ENCODE results near the gene HMGCLL1.

The HMGCLL1 gene

DNA sequence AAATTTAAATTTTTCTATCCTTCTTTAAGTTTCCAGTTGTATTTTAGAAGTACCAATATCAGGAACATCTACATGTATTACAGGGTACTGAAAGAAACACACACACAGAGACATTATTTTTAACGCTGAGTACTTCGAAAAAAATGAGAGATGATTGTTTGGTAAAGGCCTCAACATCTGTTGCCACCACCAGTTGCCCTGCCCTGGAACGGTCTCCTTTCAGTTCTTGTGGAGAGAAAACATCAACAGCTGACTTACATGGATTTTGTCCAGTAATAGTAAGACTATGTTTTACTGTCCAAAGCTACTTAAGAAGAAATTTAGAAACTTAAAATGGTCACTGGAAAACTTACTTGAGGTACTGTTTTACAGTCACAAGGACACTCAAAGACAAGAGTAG is 16.7 kb downstream of the HMGCLL1 start:
- no peak for DNase-seq (ENCODE audit: extremely low read depth, low read depth)
- TF ChIP-seq, protein P1, sequence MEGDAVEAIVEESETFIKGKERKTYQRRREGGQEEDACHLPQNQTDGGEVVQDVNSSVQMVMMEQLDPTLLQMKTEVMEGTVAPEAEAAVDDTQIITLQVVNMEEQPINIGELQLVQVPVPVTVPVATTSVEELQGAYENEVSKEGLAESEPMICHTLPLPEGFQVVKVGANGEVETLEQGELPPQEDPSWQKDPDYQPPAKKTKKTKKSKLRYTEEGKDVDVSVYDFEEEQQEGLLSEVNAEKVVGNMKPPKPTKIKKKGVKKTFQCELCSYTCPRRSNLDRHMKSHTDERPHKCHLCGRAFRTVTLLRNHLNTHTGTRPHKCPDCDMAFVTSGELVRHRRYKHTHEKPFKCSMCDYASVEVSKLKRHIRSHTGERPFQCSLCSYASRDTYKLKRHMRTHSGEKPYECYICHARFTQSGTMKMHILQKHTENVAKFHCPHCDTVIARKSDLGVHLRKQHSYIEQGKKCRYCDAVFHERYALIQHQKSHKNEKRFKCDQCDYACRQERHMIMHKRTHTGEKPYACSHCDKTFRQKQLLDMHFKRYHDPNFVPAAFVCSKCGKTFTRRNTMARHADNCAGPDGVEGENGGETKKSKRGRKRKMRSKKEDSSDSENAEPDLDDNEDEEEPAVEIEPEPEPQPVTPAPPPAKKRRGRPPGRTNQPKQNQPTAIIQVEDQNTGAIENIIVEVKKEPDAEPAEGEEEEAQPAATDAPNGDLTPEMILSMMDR (IDR thresholded peaks at IDR 0.05; ENCODE audit: low read depth, low read length) = no peak

DNA sequence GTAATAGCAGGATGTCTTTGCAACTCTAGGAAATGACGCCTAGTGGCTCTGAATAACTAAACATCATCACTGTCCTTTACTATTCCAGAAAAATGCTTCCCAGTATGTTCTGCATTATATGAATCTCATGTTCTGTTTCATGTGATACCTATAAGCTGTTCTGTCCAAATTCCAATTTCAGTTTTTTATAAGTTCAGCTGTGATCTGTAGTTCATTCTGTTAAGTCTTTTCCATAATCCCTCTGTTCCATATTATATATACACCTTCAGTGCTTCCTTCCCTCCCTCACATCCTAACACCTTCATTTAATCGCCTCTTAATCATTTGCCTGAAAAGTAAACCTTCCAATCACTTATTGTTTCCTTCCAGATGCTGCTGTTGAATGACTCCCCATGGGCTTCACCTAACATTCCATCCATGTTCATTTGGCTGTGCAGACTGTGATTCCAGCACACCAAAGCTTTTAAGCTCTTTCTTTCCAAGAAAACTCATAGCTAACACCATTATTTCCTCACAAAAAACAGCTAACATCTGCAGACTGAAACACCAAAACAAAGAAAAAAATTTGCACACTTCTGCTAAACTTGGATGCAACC is 18.6 kb downstream of the HMGCLL1 start:
- TF ChIP-seq, protein P1 (IDR thresholded peaks at IDR 0.05; ENCODE audit: low read depth, low read length) = no peak
- DNase-seq (ENCODE audit: extremely low read depth, low read depth) = no peak

DNA sequence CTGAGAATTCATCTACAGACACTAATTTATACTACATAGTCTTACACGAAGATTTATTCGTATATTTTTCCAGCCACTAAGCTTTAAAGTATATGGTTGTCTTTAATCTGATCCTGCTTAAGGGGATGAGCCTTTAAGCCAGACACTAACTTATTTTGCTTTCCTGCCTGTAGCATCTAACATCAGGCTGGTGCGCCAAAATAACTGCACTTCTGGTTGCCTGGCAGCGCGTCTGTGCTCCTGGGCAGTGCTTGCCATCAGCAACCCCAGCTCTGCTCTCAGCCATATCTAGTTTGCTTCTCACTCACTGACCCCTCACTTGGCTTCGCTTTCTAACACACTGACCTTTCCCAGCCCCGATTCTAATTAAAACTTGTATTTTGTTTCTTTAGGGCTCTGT is 21.8 kb downstream of the HMGCLL1 start:
- no peak for DNase-seq (ENCODE audit: extremely low read depth, low read depth)

DNA sequence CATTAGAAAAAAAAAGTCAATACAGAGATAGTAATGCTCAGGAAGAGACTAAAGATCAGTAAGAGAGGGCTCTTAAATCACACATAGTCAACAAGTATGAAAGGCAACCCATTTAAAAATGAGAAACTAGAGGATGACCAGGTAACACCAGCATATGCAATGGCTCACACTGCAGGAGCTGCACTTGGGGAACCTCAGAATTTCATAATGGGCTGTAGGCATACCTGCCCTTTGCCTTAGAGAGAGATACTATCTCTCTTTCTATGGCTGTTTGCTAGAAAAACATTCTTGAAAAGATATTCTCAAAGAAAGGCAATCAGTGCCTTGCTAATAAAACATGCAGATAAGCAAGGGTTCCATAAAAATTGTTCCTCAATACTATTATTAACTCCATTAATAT is 33.2 kb downstream of the HMGCLL1 start:
- TF ChIP-seq, protein P1 (IDR thresholded peaks at IDR 0.05; ENCODE audit: low read depth, low read length) = no peak
- DNase-seq (ENCODE audit: extremely low read depth, low read depth) = no peak

More for the DNA sequence above, 21.8 kb downstream of the HMGCLL1 start:
- TF ChIP-seq, protein P1 (IDR thresholded peaks at IDR 0.05; ENCODE audit: low read depth, low read length) = no peak

DNA sequence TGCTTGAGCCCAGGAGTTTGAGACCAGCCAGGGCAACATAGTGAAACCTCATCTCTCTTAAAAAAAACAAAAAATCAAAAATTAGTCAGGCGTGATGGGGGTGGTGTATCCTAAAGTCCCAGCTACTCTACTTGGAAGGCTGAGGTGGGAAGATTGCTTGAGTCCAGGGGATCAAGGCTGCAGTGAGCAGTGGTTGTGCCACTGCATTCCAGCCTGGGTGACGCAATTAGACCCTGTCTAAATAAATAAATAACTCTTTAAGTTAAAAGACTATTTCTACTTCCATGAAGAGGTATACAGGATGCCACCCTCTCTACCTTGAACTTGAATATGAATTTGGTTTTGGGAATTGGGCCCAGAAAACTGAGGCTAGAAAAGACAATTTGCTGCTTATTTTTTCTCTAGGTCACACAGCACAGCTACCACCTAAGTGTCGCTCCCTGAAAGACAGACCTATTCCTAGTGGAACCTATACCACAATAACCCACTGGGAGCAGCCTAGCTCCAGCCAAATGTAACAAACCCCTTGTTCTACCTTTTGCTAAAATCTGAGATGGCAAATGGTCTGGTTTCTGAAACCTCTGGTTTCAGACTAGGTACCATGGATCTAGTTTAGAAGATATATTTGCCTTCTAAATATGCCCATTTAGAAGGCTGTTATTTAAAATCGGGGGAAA is 35.2 kb downstream of the HMGCLL1 start:
- DNase-seq (ENCODE audit: extremely low read depth, low read depth) = no peak
- TF ChIP-seq, protein P1 (IDR thresholded peaks at IDR 0.05; ENCODE audit: low read depth, low read length) = no peak; the same call in 1 of the 2 replicates

DNA sequence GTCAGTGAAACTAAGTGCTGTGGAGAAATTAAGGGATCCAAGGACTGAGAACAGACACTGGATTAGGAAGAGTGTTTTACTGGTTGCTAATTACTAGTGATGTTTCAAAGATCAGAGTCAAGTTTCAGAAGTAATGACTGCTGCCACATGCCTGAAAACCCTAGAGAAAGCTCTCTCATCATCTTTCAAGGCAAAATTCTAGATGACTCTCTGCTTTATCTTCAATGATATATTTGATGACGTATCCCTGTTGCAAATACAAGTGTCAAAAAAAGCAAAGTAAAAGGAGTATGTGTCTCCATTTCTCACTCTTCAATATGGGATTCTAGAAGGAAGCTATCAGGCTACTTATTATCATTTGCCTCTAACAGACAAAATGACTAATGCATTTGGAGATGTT is 38.0 kb downstream of the HMGCLL1 start:
- TF ChIP-seq, protein P1 (IDR thresholded peaks at IDR 0.05; ENCODE audit: low read depth, low read length) = no peak
- DNase-seq (ENCODE audit: extremely low read depth, low read depth) = no peak

DNA sequence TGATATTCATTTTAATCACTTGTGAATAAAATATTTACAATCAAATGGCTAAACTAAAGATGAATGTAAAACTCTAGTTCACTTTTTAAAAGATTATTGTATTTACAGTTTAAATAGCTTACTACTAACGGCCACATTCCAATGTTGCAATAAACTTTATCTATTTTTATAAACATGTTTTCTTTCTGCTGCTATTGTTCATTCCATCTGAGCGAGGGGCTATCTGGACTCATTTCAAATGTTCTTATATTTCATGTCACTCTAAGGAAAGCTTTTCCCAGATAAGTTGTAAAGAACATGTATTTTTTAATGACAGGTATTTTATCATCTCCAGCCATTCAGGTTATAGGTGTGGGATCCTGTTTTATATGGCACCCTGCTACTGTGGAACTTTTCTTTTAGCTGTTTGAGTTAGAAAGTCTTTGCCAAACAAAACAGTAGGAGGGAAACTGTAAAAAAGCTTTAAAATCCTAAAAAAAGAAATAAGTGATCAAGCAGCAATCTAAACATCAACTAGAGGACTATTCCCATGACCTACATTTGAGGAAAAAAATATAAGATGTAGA is 42.5 kb downstream of the HMGCLL1 start:
- no peak for DNase-seq (ENCODE audit: extremely low read depth, low read depth)

More for the DNA sequence above, 42.5 kb downstream of the HMGCLL1 start:
- TF ChIP-seq, protein P1 (IDR thresholded peaks at IDR 0.05; ENCODE audit: low read depth, low read length) = no peak
